WTC11 (cell line): Measurements from ENCODE around the gene MFNG. TPM values are rescaled to one million over a fixed set of nuclear protein-coding genes. Genes with fewer than 3 reads are reported as not detected.

Experiments
- ATAC-seq: fragments of 200-7000 bp; cut with Tn5 transposase; 2 replicates; pipeline ENCODE4 v1.10.0; 2021; ENCODE audit warnings: mild to moderate bottlenecking, moderate library complexity
- CTCF ChIA-PET: fragments of 300-600 bp; sonication (Branson Sonifier 250); formaldehyde crosslinking; loops from one replicate; lab custom pipeline; 2021; ENCODE audit warnings: antibody characterized with exemption; lab: Charles Lee
- POLR2A ChIA-PET: fragments of 350-600 bp; sonication (Branson Sonifier 250); formaldehyde crosslinking; loops from one replicate; lab custom pipeline; 2021; ENCODE audit warnings: antibody characterized with exemption; lab: Charles Lee
- DNase-seq: peaks from one replicate; pipeline ENCODE4 v3.0.0; 2021; ENCODE audit warnings: low spot score
- H3K27ac Mint-ChIP-seq: 2 replicates; pipeline ENCODE4 v1.8.0; 2021; ENCODE audit warnings: mixed read lengths
- H3K27me3 Mint-ChIP-seq: 2 replicates; pipeline ENCODE4 v1.8.0; 2021; ENCODE audit warnings: low read depth, mild to moderate bottlenecking, moderate library complexity, mixed read lengths
- H3K36me3 Mint-ChIP-seq: 2 replicates; pipeline ENCODE4 v1.8.0; 2021; ENCODE audit warnings: mixed read lengths
- H3K4me1 Mint-ChIP-seq: 2 replicates; pipeline ENCODE4 v1.8.0; 2022; ENCODE audit warnings: mixed read lengths
- H3K4me3 Mint-ChIP-seq: 2 replicates; pipeline ENCODE4 v1.8.0; 2021; ENCODE audit warnings: mild to moderate bottlenecking, moderate library complexity, mixed read lengths
- H3K9me3 Mint-ChIP-seq: 2 replicates; pipeline ENCODE4 v1.8.0; 2021; ENCODE audit warnings: mixed read lengths
- AFF4 ChIP-seq: sonication (generic); formaldehyde crosslinking; IDR thresholded peaks from 2 replicates; pipeline ENCODE4 v1.8.1; 2023; ENCODE audit warnings: mild to moderate bottlenecking, missing genetic modification reagents, borderline replicate concordance
- CTCF ChIP-seq: fragments of 200-600 bp; IDR thresholded peaks from 2 replicates; pipeline ENCODE4 v1.8.0; 2022; ENCODE audit warnings: antibody characterized with exemption
- ELF4 ChIP-seq: sonication (generic); formaldehyde crosslinking; IDR thresholded peaks from 2 replicates; pipeline ENCODE4 v1.8.1; 2022; ENCODE audit warnings: low read depth, mild to moderate bottlenecking, moderate library complexity, missing genetic modification reagents
- EMX1 ChIP-seq: fragments of 250-450 bp; sonication (Bioruptor Pico); IDR thresholded peaks from 2 replicates; pipeline ENCODE4 v1.8.0; 2021; ENCODE audit warnings: mild to moderate bottlenecking
- ERG ChIP-seq: fragments of 250-450 bp; sonication (Bioruptor Pico); IDR thresholded peaks from 2 replicates; pipeline ENCODE4 v1.8.0; 2021; ENCODE audit warnings: mild to moderate bottlenecking
- ESRRA ChIP-seq: sonication (generic); formaldehyde crosslinking; IDR thresholded peaks from 2 replicates; pipeline ENCODE4 v1.8.1; 2022; ENCODE audit warnings: mild to moderate bottlenecking, missing genetic modification reagents, borderline replicate concordance
- FOXJ3 ChIP-seq: sonication (generic); formaldehyde crosslinking; IDR thresholded peaks from 2 replicates; pipeline ENCODE4 v1.9.0; 2021; ENCODE audit warnings: missing genetic modification reagents, mild to moderate bottlenecking, borderline replicate concordance
- NFE2L1 ChIP-seq: sonication (generic); formaldehyde crosslinking; IDR thresholded peaks from 2 replicates; pipeline ENCODE4 v1.8.1; 2023; ENCODE audit warnings: missing genetic modification reagents
- OVOL2 ChIP-seq: fragments of 250-450 bp; sonication (Bioruptor Pico); IDR thresholded peaks from 2 replicates; pipeline ENCODE4 v1.9.0; 2021; ENCODE audit warnings: mild to moderate bottlenecking, borderline replicate concordance
- SMAD4 ChIP-seq: sonication (generic); formaldehyde crosslinking; IDR thresholded peaks from 2 replicates; pipeline ENCODE4 v1.8.0; 2022; ENCODE audit warnings: mild to moderate bottlenecking, missing genetic modification reagents
- TP53 ChIP-seq: sonication (generic); formaldehyde crosslinking; IDR thresholded peaks from 2 replicates; pipeline ENCODE4 v1.8.1; 2023; ENCODE audit warnings: mild to moderate bottlenecking, missing genetic modification reagents
- ZNF416 ChIP-seq: fragments of 250-450 bp; sonication (Bioruptor Pico); IDR thresholded peaks from 2 replicates; pipeline ENCODE4 v1.9.0; 2021; ENCODE audit warnings: mild to moderate bottlenecking, inconsistent platforms
- ZNF423 ChIP-seq: fragments of 250-450 bp; sonication (Bioruptor Pico); IDR thresholded peaks from 2 replicates; pipeline ENCODE4 v2.1.2; 2022; ENCODE audit warnings: mild to moderate bottlenecking, moderate library complexity
- total RNA-seq: library from RNA; stranded (reverse); gene quantifications from 3 replicates; pipeline ENCODE4 v1.2.3, GENCODE V29; 2021
- TF ChIP-seq, protein P1 (sequence below): sonication (generic); formaldehyde crosslinking; IDR thresholded peaks from 2 replicates; pipeline ENCODE4 v1.8.1; 2022; ENCODE audit warnings: mild to moderate bottlenecking, moderate library complexity, missing genetic modification reagents
- TF ChIP-seq, protein P2 (sequence below): sonication (generic); formaldehyde crosslinking; IDR thresholded peaks from 2 replicates; pipeline ENCODE4 v1.8.1; 2023; ENCODE audit warnings: mild to moderate bottlenecking, moderate library complexity, missing genetic modification reagents
- TF ChIP-seq, protein P3 (sequence below): fragments of 250-450 bp; sonication (Bioruptor Pico); IDR thresholded peaks from 2 replicates; pipeline ENCODE4 v1.9.0; 2021; ENCODE audit warnings: mild to moderate bottlenecking, borderline replicate concordance
- TF ChIP-seq, protein P4 (sequence below): sonication (generic); formaldehyde crosslinking; IDR thresholded peaks from 2 replicates; pipeline ENCODE4 v1.8.1; 2022; ENCODE audit warnings: missing genetic modification reagents, borderline replicate concordance

The MFNG gene
- total RNA-seq, 1 experiment from 2014 or later: 3.2 TPM

DNA sequence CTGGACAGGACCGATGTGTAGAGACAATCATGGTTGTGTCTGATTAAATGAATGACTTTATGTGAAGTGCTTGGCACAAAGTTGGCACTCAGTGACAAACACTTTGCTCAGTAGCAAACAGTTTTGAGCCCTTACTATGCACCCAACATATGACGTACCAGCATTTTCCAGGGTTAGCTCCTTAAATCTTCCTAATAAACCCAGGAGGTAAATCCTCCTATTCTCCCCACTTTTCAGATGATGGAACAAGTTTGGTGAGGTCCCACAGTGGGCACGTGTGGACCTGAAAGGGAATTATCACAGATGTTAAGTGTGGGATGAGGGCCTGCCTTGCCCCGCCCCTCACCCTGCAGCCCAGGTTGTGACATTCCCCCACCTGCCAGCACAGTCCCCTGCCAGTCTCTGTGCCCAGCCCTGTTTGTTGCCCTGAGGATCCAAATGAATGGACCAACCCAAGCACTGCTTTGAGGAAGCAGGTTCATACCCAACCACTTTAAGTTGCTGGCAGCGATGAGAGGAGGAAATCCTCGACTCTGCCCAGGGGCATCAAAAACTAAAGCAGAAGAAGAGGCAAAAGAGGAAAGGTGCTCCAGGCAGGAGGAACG lies 39.7 kb upstream of the MFNG start:
- CTCF ChIA-PET: interaction anchor here (1.5 kb wide), 1 partner anchor 265 kb away, joined by 3 read pairs; no protein-coding TSS in a partner anchor
- H3K27ac Mint-ChIP-seq: no peak overlapping the region
- no peaks in the 10 kb centered on the region for H3K9me3 Mint-ChIP-seq
- peaks cover 12% of the 10 kb centered on the region for H3K27me3 Mint-ChIP-seq
- no peak for DNase-seq
- no peak overlapping the region for H3K4me3 Mint-ChIP-seq
- H3K4me1 Mint-ChIP-seq: peaks cover 2% of the 10 kb centered on the region; the same call in 1 of the 2 replicates
- TF ChIP-seq NFE2L1 (CRISPR knock-in tag): no peak
- TF ChIP-seq, protein P1, sequence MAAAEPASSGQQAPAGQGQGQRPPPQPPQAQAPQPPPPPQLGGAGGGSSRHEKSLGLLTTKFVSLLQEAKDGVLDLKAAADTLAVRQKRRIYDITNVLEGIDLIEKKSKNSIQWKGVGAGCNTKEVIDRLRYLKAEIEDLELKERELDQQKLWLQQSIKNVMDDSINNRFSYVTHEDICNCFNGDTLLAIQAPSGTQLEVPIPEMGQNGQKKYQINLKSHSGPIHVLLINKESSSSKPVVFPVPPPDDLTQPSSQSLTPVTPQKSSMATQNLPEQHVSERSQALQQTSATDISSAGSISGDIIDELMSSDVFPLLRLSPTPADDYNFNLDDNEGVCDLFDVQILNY: no peak
- TF ChIP-seq EMX1 (CRISPR knock-in tag): no peak
- TF ChIP-seq ERG (CRISPR knock-in tag): no peak
- TF ChIP-seq TP53: no peak
- TF ChIP-seq SMAD4: no peak
- no peak for TF ChIP-seq ZNF423 (CRISPR knock-in tag)
- TF ChIP-seq ELF4 (CRISPR knock-in tag): no peak
- TF ChIP-seq, protein P2, sequence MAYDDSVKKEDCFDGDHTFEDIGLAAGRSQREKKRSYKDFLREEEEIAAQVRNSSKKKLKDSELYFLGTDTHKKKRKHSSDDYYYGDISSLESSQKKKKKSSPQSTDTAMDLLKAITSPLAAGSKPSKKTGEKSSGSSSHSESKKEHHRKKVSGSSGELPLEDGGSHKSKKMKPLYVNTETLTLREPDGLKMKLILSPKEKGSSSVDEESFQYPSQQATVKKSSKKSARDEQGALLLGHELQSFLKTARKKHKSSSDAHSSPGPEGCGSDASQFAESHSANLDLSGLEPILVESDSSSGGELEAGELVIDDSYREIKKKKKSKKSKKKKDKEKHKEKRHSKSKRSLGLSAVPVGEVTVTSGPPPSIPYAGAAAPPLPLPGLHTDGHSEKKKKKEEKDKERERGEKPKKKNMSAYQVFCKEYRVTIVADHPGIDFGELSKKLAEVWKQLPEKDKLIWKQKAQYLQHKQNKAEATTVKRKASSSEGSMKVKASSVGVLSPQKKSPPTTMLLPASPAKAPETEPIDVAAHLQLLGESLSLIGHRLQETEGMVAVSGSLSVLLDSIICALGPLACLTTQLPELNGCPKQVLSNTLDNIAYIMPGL (CRISPR knock-in tag): no peak
- TF ChIP-seq, protein P3, sequence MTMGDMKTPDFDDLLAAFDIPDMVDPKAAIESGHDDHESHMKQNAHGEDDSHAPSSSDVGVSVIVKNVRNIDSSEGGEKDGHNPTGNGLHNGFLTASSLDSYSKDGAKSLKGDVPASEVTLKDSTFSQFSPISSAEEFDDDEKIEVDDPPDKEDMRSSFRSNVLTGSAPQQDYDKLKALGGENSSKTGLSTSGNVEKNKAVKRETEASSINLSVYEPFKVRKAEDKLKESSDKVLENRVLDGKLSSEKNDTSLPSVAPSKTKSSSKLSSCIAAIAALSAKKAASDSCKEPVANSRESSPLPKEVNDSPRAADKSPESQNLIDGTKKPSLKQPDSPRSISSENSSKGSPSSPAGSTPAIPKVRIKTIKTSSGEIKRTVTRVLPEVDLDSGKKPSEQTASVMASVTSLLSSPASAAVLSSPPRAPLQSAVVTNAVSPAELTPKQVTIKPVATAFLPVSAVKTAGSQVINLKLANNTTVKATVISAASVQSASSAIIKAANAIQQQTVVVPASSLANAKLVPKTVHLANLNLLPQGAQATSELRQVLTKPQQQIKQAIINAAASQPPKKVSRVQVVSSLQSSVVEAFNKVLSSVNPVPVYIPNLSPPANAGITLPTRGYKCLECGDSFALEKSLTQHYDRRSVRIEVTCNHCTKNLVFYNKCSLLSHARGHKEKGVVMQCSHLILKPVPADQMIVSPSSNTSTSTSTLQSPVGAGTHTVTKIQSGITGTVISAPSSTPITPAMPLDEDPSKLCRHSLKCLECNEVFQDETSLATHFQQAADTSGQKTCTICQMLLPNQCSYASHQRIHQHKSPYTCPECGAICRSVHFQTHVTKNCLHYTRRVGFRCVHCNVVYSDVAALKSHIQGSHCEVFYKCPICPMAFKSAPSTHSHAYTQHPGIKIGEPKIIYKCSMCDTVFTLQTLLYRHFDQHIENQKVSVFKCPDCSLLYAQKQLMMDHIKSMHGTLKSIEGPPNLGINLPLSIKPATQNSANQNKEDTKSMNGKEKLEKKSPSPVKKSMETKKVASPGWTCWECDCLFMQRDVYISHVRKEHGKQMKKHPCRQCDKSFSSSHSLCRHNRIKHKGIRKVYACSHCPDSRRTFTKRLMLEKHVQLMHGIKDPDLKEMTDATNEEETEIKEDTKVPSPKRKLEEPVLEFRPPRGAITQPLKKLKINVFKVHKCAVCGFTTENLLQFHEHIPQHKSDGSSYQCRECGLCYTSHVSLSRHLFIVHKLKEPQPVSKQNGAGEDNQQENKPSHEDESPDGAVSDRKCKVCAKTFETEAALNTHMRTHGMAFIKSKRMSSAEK (CRISPR knock-in tag): no peak
- TF ChIP-seq, all 79 proteins: peak for 0
- no peaks in the 10 kb centered on the region for H3K36me3 Mint-ChIP-seq
- ATAC-seq: no peak
- POLR2A ChIA-PET: no interaction called here

DNA sequence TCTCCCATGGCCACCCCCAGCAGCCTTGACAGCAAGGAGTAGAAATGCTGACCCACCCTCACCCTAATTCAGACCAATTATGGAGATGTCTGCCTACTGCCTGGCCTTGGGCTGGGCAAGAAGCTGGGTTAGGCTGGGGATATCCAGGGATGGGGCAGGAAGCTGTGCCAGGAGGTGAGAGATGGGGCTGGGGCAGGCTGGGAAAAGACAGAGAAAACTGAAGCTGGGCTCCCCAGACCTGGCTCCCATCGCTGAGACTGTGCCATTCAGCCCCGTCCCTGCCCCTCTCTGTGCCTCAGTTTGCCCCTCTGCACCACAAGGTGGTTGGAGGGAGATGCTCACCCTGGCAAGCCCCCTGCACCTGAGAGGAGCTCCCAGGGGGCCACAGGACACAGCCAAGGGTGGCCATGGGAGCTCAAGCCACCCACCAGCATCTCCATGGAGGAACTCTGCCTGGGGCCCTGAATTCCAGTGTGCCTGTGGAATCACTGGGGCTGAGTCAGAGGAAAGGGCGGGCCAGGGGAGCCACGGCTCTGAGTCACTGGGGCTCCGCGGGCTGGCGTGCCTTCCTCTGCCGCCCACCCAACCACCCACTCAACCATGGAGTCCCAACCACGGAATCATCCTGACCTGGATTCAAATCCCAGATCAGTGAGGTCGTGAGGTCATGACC lies 39.0 kb upstream of the MFNG start:
- DNase-seq (no peak), ATAC-seq (no peak)
- POLR2A ChIA-PET: interaction anchor here (0.6 kb wide), 1 partner anchor 9 kb away, joined by 3 read pairs; no protein-coding TSS in a partner anchor
- CTCF ChIA-PET: interaction anchor here (1.5 kb wide), 1 partner anchor 265 kb away, joined by 3 read pairs; no protein-coding TSS in a partner anchor
- H3K27ac Mint-ChIP-seq: no peak overlapping the region
- H3K36me3 Mint-ChIP-seq: no peaks in the 10 kb centered on the region
- H3K9me3 Mint-ChIP-seq: no peaks in the 10 kb centered on the region
- H3K27me3 Mint-ChIP-seq: peaks cover 17% of the 10 kb centered on the region
- H3K4me1 Mint-ChIP-seq: peaks cover 5% of the 10 kb centered on the region; the same call in 1 of the 2 replicates
- no peak overlapping the region for H3K4me3 Mint-ChIP-seq
- TF ChIP-seq AFF4: no peak
- no peak for TF ChIP-seq FOXJ3
- no peak for TF ChIP-seq OVOL2 (CRISPR knock-in tag)
- TF ChIP-seq ZNF416 (CRISPR knock-in tag): no peak
- no peak for TF ChIP-seq NFE2L1 (CRISPR knock-in tag)
- TF ChIP-seq ESRRA (CRISPR knock-in tag): no peak
- no peak for TF ChIP-seq CTCF
- TF ChIP-seq, protein P4, sequence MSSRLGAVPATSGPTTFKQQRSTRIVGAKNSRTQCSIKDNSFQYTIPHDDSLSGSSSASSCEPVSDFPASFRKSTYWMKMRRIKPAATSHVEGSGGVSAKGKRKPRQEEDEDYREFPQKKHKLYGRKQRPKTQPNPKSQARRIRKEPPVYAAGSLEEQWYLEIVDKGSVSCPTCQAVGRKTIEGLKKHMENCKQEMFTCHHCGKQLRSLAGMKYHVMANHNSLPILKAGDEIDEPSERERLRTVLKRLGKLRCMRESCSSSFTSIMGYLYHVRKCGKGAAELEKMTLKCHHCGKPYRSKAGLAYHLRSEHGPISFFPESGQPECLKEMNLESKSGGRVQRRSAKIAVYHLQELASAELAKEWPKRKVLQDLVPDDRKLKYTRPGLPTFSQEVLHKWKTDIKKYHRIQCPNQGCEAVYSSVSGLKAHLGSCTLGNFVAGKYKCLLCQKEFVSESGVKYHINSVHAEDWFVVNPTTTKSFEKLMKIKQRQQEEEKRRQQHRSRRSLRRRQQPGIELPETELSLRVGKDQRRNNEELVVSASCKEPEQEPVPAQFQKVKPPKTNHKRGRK (CRISPR knock-in tag): no peak
